Stimulated activated naive CD8-positive, alpha-beta T cell treated with anti-CD3 and anti-CD28 coated beads, Interleukin-15, Interleukin-2, amounts not matched to agents 100 U/mL and 50 U/mL, for 24 hours (primary cell): ENCODE results near the gene CSNK1A1.
"Not testable (repeated sequence)": the region's sequence is repeated elsewhere in the genome, so short reads cannot be mapped to it uniquely, and the experiment has no call there.

Experiments used
- ATAC-seq: fragments of 150-1000 bp; cut with Tn5 transposase; one replicate; pipeline ENCODE4 v1.10.0; 2021
- DNase-seq: peaks from one replicate; pipeline ENCODE4 v3.0.0; 2021

CSNK1A1 gene

GRCh38 chr5:149528281-149529060 lies 22.8 kb downstream of the CSNK1A1 start:
- no peak for DNase-seq
- no peak for ATAC-seq

GRCh38 chr5:149526845-149527590 lies 24.2 kb downstream of the CSNK1A1 start:
- ATAC-seq (no peak), DNase-seq (no peak)

DNA sequence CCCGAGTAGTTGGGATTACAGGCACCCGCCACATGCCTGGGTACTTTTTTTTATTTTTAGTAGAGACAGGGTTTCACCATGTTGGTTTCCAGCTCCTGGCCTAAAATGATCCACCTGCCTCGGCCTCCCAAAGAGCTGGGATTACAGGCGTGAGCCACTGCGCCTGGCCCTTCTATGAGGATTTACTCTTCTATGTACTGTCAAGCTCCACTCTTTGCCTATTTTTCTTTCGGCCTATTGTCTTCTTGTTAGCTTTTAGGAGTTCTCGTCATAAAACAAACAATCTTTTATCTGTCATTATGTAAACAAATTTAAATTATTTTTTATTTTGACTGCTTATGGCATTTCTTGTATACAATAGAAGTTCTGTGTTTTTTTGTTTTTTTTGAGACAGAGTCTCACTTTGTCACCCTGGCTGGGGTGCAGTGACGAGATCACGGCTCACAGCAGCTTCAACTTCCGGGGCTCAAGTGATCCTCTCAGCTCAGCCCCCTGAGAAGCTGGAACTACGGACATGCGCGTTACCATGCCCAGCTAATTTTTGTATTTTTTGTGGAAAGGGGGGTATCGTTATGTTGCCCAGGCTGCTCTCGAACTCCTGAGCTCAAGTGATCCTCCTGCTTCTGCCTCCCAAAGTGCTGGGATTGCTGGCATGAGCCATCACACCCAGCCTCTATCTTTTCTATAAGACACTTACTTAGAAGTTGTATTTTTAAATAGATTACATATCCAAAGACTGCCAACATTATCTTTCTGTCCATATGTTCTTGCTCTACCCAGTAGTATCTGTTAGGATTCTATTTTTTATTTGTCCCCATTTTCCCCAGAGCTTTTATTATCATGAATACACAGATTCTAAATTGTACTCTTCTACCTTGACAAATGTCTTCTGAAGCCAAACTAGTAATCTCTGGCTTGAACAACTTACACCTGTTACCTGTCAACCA lies 29.2 kb downstream of the CSNK1A1 start:
- ATAC-seq: no peak
- DNase-seq: no peak

DNA sequence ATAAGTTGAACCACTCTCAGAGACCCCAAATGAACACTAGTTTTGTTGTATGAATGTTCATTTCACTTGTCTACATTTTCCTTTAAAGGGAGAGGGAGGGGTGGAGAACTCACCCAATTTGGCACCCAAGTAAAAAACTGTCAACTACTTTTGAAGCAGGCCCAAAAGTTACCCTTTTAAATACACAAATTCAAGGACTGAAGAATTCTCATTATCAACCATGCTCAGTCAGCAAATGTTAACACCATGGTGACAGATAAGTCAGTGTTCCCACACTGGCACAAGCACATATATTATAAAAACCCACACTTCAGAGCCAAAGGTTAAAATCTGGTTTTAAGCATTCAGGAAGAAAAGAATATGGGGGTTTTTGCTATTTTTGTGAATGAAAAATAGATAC lies 31.6 kb downstream of the CSNK1A1 start:
- ATAC-seq (no peak), DNase-seq (no peak)

DNA sequence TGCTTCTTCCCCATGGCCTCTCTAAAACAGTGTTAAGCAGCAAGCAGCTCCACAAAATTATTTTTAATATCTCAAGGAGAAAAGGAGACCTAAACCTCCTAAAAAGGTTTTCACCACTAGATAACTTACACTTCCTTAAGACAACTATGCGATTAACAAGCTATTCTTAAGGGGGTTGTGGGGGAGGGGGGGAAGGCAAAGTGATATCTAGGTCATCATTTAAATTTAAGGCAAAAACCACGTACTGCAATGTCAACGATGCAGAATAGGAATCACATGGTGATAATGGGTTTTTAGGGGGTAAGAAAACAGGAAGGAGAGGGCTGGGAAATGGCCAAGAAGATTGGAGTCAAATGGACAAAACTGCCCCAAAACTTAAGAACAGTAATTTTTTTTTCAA lies 32.6 kb downstream of the CSNK1A1 start:
- ATAC-seq: no peak
- DNase-seq: no peak

- DNase-seq (no peak), ATAC-seq (no peak)
Measured at GRCh38 chr5:149517461-149518122, 33.6 kb downstream of the CSNK1A1 start.

DNA sequence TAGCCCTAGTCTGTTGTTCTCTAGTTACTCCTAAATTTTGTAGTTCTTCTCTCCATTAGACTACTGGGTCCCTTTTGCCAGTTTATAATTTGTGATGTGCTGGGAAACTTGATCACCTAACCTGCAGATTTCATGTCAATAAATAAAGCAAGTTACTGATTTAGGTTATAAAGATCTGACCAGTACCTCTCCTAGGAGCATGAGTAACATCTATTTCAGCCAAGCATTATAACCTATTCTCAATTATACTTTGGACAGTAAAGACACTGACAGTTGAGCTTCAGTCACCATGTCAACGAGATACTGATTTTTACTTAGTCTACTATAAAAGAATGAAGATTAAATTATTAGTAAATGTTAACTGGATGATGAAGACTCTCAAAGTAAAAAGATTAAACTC lies 36.7 kb downstream of the CSNK1A1 start:
- no peak for DNase-seq
- ATAC-seq: no peak

GRCh38 chr5:149513372-149513947 lies 37.8 kb downstream of the CSNK1A1 start:
- not testable (repeated sequence) for DNase-seq, ATAC-seq

DNA sequence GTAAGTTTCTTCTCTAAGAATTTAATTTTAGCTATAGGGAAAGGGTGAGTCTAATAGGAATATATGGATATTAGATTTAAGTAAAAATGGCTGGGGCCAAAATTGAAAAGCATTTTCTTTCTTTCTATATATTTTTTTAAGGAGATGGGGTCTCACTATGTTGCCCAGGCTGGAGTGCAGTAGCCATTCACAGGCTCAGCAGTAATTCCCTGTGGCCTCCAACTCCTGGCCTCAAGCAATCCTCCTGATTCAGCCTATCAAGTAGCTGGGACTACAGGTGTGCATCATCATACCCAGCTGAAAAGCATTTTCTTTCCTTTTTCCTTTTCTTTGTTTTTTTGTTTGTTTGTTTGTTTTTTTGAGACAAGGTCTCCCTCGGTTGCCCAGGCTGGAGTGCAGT lies 41.1 kb downstream of the CSNK1A1 start:
- ATAC-seq (no peak), DNase-seq (no peak)

DNA sequence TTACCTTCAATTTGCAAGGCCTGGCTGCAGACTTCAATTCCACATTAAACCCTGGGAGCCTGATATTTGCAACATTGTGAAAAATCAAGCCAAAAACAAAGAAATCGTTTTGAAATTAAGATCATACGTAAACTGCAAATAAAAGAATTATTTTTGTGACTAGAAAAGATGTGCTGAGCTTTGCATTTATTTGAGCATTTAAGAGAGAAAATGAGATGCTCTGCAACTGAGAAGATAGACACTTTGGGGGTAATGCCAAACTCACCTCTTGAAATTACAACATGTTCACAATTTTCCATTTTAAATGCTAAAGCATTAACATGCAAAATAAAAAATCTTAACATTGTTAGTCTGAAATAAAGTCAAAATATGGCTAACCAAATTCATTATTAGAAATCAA lies 46.6 kb downstream of the CSNK1A1 start:
- ATAC-seq (no peak), DNase-seq (no peak)

DNA sequence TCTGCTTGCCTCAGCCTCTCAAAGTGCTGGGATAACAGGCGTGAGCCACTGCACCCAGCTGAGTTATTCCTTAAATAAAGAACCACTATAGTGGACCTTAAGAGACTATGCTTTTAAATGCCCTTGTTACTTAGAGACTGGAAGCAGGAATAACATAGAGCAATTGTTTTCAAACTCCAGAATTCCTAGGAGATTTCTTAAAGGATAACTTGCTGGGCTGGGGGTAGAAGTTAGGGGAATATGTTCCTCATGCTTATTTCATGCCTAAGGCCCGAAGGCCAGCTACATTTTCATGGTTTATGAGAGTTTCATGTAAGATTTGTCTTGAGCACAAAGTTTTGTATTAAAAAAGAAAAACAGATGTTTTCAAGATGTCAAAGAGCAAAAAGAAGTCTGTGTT lies 48.2 kb downstream of the CSNK1A1 start:
- ATAC-seq (no peak), DNase-seq (no peak)

DNA sequence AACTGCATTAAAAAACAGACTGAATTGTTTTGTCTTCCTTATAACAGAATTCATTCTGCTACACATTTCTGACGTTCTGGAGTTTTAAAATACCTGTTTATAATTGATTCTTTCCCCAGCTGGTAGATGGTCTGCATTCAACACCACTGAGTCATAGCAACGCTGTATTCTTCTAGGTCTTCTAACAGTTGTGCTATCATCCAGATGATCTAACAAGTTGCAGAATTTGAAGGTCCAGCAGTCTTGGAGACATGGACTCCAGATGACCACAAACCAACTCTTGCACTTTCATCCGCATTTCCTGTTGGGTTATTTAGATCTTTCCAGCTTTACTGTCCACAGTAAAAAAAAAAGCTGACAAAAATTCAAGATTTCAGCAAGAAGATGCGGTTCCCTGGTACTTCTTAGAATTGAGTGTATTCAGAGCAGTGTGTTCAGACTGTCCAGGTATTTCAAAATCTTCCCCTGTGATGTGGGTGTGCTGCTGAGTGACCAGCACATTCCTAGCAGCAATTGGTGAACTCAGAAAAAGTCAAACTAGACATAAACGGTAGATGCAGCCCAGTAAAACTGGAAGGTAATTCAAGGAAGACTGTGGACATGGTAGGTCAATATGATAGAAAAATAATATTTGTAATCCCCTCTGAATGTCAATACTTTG lies 50.2 kb downstream of the CSNK1A1 start:
- DNase-seq (no peak), ATAC-seq (no peak)

- DNase-seq (no peak), ATAC-seq (no peak)
Measured at GRCh38 chr5:149498724-149499336, 52.4 kb downstream of the CSNK1A1 start.

GRCh38 chr5:149497357-149497756 lies 53.9 kb downstream of the CSNK1A1 start:
- no peak for DNase-seq
- no peak for ATAC-seq

- DNase-seq (no peak), ATAC-seq (no peak)
Measured at GRCh38 chr5:149496917-149497316, 54.3 kb downstream of the CSNK1A1 start.

DNA sequence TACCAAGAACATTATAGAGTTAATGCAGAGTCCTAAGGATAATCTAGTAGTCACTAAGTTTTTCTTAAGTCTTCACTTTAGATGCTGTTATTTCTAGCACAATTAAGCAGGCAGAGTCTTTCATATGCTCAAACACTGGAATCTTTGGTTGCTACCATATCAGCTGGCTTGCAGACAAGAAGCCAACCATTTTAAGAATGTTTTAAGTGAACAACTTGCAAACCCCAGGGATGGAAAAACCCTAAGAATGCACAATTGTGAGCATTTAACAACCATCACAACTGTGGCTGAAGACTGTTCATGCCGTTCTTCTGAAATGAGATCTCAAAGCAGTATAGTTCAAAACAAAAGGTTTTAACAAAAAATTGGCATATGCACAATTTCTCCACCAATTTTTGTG lies 55.1 kb downstream of the CSNK1A1 start:
- no peak for ATAC-seq
- no peak for DNase-seq

DNA sequence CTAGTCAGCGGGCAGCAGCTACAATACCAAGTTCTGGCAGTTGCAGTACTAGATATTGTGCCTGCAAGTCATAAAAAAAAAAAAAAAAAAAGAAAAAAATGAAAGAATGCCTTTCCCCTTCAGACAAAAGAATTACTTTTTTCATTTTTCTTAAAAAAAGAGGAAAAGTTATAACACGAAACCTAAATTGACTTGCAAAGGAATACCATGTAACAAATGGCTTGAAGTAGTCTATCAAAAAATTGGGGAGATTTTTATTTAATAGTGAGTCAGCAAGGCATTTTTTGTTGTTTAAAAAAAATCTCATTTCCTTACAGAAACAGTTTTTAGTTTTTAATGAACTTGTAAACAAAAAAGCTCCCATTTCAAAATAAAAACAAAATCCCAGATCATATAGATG lies 55.6 kb downstream of the CSNK1A1 start:
- ATAC-seq (no peak), DNase-seq (no peak)

DNA sequence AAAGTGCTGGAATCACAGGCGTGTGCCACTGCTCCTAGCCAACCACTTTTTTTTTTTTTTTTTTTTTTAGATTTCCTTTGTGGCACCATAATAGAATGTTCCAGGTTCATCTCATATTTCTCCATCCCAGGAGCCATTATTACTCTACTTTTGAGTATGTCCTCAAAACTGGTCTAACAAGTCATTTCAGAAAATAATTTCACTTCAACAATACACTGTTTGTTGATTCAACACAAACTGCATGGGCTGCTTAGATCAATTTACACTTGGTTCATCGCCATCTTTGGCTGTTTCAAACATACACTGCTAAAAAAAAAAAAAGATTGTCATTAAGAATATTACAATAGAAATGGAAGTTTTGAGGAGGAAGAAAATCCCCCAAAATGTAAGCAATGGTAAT lies 57.9 kb downstream of the CSNK1A1 start:
- no peak for DNase-seq
- no peak for ATAC-seq

DNA sequence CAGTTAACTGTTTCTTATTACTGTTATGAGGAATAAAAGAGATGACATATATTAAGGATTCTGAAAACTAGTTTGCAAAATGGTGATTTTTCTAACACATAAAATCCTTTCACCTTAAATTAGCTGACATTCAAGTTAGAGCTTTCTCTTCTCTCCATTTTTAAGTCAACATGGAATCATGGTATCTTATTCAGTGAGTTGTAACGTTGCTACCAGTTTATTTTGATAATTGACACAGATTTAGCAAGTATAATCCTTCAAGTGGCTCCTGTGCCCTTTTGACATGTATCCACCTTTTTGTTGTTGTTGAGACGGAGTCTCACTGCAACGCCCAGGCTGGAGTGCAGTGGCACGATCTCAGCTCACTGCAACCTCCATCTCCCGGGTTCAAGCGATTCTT lies 58.5 kb downstream of the CSNK1A1 start:
- ATAC-seq (no peak), DNase-seq (no peak)

DNA sequence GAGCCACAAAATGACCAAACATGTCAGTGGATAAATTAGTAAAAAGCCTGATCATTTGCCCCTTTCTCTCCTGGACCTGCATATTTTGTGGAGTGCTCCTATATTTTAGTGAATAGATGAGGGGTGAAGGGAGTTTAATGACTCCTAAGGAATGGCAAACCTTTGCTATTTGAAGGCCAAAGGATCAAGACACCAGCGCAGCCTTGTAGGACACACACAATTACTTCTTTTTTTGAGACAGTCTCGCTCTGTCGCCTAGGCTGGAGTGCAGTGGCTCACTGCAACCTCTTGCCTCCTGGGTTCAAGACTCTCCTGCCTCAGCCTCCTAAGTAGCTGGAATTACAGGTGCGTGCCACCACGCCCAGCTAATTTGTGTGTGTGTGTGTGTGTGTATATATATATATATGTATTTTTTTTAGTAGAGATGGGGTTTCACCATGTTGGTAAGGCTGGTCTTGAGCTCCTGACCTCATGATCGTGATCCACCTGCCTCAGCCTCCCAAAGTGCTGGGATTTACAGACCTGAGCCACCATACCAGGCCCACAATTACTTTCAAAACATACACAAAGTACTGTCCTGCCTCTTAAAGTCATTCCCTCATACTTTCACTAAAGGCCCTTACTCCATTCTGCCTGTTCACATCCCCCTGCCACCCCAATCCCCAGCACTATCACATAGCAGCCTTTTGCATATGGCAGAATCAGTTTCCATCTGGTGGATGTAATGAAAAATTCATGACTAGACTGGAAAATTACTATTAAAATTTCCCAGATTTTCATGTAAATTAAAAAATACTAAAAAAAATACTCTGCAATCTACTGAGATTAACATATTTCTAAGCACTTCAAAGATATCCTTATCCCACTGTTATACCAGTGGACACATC lies 60.4 kb downstream of the CSNK1A1 start:
- ATAC-seq: no peak
- DNase-seq: no peak
